Measurements from ENCODE around the gene MYO1B.
"Not testable (repeated sequence)": the region's sequence is repeated elsewhere in the genome, so short reads cannot be mapped to it uniquely, and the experiment has no call there.

MYO1B gene

DNA sequence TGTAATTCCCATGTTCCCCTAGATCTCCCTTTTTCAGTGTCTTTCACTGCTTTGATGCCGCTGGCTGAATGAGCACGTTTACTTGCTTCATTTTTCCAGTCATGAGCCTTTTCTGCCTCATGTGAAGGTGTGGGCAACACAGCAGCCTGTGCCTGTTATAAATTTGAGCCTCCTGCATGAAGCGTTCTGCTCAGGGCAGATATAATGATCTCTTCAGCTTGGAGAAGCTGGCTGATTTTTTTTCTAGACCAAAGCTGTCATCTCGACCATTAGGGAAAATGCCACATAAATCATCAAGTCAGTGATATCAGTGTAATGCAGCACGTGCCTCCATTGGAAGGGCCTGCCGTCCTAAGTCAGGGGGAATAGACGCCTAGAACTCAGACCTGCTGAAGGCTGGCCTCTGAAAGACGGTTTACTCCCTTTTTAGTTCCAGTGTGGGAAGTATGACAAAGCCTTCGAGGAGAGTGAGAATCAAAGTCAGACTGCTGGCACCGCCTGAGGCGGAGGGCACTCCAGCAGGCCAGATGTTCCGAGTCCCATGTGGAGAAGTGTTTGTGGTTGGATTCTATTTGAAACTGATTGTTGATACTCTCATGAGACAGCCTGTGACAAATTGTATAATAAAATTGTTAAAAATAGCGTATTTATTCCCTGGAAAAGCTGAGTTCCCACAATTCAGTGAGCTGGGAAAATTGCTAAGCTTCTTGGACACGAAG is 196.5 kb downstream of the MYO1B start:
- no peak overlapping the region for H3K4me3 ChIP-seq (ENCODE audit: low read length)
- TF ChIP-seq, protein P1, sequence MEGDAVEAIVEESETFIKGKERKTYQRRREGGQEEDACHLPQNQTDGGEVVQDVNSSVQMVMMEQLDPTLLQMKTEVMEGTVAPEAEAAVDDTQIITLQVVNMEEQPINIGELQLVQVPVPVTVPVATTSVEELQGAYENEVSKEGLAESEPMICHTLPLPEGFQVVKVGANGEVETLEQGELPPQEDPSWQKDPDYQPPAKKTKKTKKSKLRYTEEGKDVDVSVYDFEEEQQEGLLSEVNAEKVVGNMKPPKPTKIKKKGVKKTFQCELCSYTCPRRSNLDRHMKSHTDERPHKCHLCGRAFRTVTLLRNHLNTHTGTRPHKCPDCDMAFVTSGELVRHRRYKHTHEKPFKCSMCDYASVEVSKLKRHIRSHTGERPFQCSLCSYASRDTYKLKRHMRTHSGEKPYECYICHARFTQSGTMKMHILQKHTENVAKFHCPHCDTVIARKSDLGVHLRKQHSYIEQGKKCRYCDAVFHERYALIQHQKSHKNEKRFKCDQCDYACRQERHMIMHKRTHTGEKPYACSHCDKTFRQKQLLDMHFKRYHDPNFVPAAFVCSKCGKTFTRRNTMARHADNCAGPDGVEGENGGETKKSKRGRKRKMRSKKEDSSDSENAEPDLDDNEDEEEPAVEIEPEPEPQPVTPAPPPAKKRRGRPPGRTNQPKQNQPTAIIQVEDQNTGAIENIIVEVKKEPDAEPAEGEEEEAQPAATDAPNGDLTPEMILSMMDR (conservative IDR thresholded peaks at IDR 0.05; ENCODE audit: low read depth, low read length), result no peak
- DNase-seq (ENCODE audit: low read depth), result no peak

DNA sequence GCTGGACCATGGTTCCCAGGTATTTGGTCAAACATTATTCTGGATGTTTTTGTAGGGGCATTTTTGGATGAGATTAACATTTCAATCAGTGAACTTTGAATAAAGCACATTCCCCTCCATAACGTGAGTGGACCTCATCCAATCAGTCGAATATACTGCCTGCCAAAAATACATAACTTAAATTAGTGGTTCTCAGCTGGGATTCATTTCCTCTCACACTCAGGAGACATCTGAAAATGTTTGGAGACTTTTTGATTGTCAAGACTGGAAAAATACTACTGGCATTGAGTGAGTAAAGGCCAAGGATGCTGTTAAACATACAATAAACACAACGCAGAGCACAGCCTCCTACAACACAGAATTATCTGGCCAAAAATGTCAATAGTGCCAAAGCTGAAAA is 198.2 kb downstream of the MYO1B start:
- no peak overlapping the region for H3K4me3 ChIP-seq (ENCODE audit: low read length)
- TF ChIP-seq, protein P1 (conservative IDR thresholded peaks at IDR 0.05; ENCODE audit: low read depth, low read length), result no peak
- DNase-seq (ENCODE audit: low read depth), result no peak

DNA sequence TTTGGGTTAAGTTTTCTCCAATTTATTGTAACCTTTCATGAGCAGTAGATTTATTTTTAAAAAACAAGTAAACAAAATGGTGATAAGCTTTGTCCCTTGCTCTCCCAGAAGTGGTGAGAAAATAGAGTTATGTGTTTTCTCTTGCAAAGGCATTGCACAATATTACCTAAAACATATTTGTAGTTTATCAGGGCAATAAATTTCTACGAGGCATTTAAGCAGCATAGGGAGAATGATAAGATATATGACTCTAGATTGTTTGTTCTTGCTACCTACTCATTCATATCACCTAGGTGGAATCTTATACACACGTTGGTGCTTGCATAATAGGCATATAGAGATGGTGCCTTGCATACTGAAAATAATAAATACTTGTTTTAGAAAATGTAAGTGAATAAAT is 201.7 kb downstream of the MYO1B start:
- no peak for DNase-seq (ENCODE audit: low read depth)
- TF ChIP-seq, protein P1 (conservative IDR thresholded peaks at IDR 0.05; ENCODE audit: low read depth, low read length), result no peak
- H3K4me3 ChIP-seq (ENCODE audit: low read length), result no peak overlapping the region

DNA sequence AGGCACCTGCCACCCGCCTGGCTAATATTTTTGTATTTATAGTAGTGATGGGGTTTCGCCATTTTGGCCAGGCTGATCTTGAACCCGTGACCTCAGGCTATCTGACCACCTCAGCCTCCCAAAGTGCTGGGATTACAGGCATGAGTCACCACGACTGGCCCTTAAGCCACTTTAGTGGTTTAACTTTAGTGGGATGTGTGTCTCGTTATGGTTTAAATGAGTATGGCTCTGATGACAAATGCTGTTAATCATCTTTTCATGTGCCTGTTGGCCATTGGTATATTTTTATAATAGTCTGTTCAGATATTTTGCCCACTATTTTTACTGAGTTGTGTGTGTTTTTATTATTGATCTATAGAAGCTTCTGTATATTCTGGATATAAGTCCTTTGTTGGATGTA is 205.9 kb downstream of the MYO1B start:
- DNase-seq (ENCODE audit: low read depth), result no peak
- TF ChIP-seq, protein P1 (conservative IDR thresholded peaks at IDR 0.05; ENCODE audit: low read depth, low read length), result no peak
- H3K4me3 ChIP-seq (ENCODE audit: low read length), result no peak overlapping the region

DNA sequence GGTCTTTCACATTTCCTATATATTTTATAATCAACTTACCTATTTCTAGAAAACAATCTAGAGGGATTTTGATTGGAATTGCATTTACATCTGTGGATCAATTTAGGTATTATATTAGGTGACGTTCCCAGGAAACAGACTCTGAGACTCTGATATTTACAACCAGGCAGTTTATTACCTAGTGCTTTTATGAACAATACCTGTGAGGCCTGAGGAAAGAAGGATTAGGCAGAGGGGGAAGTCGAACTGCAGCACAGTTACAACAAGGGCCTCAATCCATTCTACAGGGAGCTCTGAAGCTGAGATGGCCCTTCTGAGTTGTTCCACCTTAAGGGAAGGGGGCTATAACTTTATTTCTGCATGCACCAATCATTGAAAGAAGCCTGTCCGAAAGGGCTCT is 206.9 kb downstream of the MYO1B start:
- DNase-seq (ENCODE audit: low read depth), result no peak
- TF ChIP-seq, protein P1 (conservative IDR thresholded peaks at IDR 0.05; ENCODE audit: low read depth, low read length), result no peak
- H3K4me3 ChIP-seq (ENCODE audit: low read length), result no peak overlapping the region

DNA sequence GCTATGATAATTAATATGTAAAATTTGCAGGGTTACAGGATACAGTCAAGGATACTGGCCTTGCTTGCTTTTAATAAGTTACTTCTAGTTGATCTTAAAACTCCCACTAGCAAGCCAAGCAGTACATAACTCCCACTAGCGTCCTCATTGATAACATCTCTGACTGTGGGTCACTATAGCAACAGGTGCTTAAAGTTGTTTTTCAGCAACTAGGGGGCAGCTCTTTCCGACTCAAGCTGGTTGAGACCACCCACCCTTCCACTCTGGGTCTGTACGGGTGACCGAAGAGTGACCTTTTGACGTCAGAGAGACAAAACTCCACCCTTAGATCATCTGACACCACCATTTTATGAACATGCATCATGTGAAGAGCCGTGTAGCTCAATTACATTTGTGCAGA is 208.6 kb downstream of the MYO1B start:
- TF ChIP-seq, protein P1 (conservative IDR thresholded peaks at IDR 0.05; ENCODE audit: low read depth, low read length), result no peak
- no peak overlapping the region for H3K4me3 ChIP-seq (ENCODE audit: low read length)
- DNase-seq (ENCODE audit: low read depth), result no peak

DNA sequence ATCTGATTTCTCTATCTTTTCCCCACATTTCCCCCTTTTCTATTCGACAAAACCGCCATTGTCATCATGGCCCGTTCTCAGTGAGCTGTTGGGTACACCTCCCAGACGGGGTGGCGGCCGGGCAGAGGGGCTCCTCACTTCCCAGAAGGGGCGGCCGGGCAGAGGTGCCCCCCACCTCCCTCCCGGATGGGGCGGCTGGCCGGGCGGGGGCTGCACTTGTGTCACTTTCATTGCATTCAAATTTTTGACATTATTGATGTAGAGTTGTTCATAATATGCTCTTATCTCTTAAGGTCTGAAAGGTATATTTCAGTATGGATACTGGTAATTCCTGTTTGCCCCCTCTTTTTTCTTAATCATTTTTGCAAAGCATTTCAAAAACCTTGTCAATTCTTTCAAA is 211.3 kb downstream of the MYO1B start:
- H3K4me3 ChIP-seq (ENCODE audit: low read length); DNase-seq (ENCODE audit: low read depth): not testable (repeated sequence)
